Left hindlimb (tissue), 1 donor: ENCODE data around the gene PGGHG.
A peak's percentile ranks its signal among the peaks of the same experiment; 100 is the strongest.

Experiments used
- DNase-seq: peaks from one replicate; pipeline ENCODE4 v3.0.0-alpha.2; 2018

PGGHG gene

GRCh38 chr11:269146-269890 lies 19.6 kb upstream of the PGGHG start:
- DNase-seq: no peak

DNA sequence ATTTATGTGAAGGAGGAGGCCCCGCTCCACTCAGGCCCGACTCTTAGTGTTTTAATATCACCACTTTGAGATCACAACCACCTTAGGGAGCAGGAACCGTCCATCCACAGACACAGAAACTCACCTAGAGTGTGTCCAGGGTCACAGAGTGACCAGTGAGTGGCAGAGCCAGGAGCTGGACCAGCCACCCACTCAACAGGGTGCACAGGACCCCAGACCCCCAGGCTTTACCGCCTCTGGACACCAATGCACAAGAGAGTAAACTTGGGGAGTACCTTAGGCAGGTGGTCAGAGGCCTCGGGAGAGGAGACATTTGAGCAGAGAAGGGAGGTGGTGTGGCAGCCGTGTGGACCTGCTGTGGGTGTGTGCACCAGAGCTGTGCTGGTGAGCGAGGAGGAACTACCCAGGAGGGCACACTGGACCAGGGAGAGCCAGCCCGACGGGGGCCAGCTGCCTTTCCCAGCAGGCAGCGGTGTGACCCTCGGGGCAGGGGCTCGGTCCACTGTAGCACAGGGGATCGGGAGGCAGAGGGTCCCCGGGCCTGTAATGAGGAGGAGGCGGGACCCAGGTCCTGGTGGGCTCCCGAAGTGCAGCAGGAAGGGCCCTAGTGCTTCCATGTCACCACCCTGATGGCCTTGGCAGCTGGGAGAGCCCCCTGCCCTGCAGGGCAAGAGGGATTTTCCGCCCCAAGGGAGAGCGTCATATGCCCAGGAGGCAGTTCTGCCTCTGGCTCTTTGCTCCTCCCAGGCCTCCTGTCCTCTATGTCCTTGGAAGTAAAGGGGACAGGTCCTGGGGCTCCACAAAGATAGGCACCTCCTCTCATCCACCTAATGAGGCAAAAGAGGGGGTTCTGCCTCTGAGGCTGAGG lies 18.2 kb upstream of the PGGHG start:
- no peak for DNase-seq

GRCh38 chr11:271319-271715 lies 17.6 kb upstream of the PGGHG start:
- DNase-seq: no peak

DNA sequence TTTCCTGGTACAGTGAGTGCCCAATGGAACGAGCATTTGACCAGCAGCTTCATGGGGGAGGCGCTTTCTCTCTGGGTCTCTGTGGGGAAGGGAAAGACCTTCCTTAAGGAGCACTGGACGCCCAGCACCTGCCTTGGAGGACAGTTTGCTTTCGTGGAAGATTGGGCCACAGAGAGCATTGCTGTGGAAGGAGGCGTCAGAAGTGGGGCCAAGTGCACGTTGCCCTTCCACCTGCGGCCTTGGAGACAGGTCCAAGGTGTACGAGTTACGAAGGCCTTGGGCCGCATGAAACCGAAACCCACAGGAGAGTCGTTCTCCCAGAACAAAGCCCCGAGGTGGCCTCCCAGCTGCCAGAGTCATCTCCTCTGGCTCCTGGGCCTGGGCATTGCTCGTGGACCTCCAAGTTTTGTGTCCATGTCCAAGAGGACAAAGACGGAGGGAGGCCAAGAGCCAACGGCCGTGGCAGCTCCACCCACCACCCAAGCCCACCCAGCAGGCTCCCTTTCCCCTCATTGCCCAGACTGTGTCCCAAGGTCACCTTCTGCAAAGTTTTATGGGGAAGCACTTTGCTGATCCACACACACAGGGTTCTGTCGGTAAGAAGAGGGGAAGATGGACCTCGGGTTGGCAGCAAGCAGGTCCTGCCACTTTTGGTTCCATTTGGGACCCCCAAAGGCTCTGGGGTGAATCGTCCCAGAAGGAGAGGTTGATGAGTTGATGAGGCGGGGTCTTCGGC lies 16.6 kb upstream of the PGGHG start:
- no peak for DNase-seq

DNA sequence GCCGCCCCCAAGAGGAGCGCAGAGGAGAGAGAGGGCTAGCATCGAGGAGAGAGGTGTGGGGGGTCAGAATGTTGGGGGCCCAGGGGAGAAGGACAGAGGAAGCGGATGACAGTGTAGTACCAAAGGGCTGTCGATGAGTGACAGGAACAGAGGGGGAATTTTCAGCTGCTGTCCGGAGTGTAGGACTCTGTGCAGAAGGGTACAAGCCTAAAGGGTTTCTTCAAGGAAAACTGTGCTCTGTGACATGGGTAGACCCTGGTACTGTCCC lies 16.1 kb upstream of the PGGHG start:
- DNase-seq: no peak

DNA sequence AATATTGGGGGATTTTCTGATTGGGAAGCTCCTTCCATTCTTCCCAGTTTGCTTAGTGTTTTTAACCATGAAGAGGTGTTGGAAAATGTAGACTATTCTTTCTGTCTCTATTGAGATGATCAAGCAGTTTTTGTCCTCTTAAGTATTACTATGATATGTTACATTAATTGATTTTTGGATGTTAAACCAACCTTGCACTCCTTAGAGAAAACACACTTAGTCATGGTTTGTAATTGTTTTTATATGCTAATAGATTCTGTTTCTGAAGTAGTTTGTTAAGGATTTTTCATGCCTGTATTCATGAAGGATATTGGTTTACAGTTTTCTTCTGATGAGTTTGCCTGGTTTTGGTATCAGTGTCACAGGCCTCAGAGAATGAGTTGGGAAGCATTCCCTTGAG lies 12.7 kb upstream of the PGGHG start:
- no peak for DNase-seq

DNA sequence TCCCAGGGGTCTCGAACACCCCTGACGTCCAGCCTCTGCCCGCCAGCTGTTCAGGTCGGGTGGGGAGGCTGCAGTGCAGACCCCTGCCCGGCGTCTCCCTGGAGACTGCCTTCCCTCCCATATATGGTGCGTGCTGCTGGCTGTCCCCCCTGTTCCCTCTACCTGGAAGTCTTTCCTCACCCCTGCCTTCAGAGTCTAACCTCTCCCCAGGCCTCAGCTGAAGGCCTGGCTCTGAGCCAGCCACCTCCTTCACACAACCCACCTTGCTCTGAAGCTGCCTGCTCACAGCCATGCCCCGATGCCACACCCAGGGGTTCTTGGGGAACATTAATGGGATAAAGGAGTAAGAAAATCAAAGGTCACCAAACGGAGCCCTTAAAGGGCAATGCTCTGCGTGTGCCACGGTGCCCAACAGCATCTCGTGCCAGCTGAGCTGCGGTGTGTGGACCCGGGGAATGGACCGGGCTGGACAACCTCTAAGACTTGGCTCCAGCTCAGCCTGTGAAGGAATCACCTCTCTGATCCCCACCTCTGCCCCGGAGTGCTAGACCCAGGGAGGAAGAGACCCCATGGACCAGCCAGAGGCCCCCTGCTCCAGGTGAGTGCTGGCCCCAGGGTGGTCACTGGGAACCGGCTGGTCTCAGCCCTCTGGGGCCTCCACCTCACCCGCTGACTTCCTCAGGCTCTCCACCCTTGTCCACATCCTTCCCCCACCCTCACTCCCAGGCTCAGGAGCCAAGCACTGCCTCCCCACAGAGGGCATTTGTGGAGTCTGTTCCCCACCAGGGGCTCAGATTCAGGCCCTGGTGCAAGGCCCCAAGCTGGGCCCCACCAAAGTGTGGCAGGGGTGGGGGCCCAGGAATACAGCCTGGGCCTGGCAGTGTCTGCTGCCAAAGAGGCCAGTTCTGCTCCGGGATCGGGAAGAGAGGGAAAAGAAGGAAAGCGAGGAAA lies 10.7 kb upstream of the PGGHG start, which contains the start of gene NLRP6:
TSS of gene NLRP6 (plus strand) at position 407 of the 951 bp plus-strand sequence. CDS start at position 570, 163 bp downstream.
- DNase-seq: no peak

DNA sequence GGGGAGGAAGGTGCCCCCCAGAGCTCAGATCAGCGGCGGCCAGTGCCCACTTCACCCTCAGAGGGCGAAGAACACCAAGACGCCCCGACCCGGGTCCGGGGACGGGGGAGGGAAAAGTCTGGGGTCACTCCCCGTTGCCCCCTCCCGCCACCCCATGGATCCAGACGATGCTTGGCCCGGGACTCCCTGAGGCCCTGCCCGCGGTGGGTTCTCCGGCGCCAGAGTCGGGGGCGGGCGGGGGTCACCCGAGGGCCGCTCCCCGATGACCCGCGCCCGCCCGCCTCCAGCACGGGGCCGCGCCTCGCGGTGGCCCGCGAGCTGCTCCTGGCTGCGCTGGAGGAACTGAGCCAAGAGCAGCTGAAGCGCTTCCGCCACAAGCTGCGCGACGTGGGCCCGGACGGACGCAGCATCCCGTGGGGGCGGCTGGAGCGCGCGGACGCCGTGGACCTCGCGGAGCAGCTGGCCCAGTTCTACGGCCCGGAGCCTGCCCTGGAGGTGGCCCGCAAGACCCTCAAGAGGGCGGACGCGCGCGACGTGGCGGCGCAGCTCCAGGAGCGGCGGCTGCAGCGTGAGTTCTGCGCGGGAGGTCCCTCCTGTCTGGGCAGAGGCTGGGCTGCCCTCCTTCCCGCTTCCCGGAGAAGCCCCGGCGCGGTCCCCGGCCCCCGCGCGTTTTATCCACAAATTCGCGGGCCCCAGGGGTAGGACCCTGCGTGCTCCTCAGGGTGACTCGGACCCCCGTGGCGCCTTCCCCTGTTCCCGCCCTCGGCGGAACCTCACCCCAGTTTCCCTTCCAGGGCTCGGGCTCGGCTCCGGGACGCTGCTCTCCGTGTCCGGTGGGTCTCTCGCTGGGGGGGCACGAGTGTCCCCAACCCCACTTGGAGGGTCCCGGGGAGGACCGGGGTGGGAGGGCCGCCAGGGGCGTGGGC lies 9.6 kb upstream of the PGGHG start:
- DNase-seq: no peak

GRCh38 chr11:279966-280705 lies 8.8 kb upstream of the PGGHG start:
- DNase-seq: no peak

- DNase-seq: no peak
These were observed 8.0 kb upstream of the PGGHG start for GRCh38 chr11:280706-281485.

GRCh38 chr11:281486-282161 lies 7.3 kb upstream of the PGGHG start:
- DNase-seq: no peak

GRCh38 chr11:282171-282570 lies 6.8 kb upstream of the PGGHG start:
- DNase-seq: no peak

DNA sequence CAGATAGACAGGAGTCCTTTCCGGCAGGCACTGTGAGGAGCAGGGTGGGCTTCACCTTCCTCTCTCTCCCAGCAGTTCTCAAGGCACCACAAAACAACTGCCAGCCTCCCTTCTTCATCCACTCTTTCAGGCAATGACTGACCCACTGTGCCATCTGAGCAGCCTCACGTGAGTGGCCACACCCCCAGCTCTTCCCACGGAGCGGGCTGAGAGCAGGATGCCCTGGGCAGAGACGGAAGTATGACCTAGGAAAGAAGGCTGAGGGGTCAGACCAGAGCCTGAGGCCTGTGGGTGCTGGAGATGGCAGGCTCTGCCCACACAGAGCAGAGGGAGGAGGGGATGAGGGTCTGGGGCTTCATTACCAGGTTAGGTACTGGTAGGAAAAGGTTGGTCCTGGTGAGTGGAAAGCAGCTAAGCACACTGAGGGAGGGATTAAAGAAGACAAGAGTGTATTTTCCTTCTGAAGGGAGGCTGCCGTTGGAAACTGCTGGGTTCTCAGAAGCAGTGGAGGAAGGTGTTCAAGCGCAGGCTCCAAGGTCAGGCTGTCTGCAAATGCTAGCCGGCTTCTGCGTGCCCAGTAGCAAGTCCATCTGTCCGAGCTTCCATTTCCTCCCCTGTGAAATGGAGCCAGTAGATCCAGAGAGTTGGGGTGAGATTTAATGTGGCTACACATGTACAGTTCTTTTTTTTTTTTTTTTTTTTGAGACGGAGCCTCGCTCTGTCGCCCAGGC lies 6.1 kb upstream of the PGGHG start:
- DNase-seq: no peak

- DNase-seq: no peak
These were observed 5.4 kb upstream of the PGGHG start for GRCh38 chr11:283405-284104.

- peak; percentile 27 for DNase-seq
These were observed 4.6 kb upstream of the PGGHG start for GRCh38 chr11:284105-285020.

GRCh38 chr11:285021-285893 lies 3.7 kb upstream of the PGGHG start:
- peak; percentile 16 for DNase-seq
